ENCODE results near the gene ATP6V0A1.

- TF ChIP-seq, protein P1, sequence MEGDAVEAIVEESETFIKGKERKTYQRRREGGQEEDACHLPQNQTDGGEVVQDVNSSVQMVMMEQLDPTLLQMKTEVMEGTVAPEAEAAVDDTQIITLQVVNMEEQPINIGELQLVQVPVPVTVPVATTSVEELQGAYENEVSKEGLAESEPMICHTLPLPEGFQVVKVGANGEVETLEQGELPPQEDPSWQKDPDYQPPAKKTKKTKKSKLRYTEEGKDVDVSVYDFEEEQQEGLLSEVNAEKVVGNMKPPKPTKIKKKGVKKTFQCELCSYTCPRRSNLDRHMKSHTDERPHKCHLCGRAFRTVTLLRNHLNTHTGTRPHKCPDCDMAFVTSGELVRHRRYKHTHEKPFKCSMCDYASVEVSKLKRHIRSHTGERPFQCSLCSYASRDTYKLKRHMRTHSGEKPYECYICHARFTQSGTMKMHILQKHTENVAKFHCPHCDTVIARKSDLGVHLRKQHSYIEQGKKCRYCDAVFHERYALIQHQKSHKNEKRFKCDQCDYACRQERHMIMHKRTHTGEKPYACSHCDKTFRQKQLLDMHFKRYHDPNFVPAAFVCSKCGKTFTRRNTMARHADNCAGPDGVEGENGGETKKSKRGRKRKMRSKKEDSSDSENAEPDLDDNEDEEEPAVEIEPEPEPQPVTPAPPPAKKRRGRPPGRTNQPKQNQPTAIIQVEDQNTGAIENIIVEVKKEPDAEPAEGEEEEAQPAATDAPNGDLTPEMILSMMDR (IDR thresholded peaks at IDR 0.05 in 8 of 11, conservative IDR thresholded peaks at IDR 0.05 in 3 of 11), result no peak
- TF ChIP-seq POLR2A (IDR thresholded peaks at IDR 0.05), result no peak
These were observed 106.3 kb downstream of the ATP6V0A1 start for GRCh38 chr17:42564815-42565522.

All from spleen (tissue), 7 donors.